Measurements from ENCODE around the gene DPEP2.

- TF ChIP-seq, protein P1, sequence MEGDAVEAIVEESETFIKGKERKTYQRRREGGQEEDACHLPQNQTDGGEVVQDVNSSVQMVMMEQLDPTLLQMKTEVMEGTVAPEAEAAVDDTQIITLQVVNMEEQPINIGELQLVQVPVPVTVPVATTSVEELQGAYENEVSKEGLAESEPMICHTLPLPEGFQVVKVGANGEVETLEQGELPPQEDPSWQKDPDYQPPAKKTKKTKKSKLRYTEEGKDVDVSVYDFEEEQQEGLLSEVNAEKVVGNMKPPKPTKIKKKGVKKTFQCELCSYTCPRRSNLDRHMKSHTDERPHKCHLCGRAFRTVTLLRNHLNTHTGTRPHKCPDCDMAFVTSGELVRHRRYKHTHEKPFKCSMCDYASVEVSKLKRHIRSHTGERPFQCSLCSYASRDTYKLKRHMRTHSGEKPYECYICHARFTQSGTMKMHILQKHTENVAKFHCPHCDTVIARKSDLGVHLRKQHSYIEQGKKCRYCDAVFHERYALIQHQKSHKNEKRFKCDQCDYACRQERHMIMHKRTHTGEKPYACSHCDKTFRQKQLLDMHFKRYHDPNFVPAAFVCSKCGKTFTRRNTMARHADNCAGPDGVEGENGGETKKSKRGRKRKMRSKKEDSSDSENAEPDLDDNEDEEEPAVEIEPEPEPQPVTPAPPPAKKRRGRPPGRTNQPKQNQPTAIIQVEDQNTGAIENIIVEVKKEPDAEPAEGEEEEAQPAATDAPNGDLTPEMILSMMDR (IDR thresholded peaks at IDR 0.05; ENCODE audit: low read depth, low read length, poor library complexity, severe bottlenecking) = no peak
- TF ChIP-seq EZH2phosphoT487 (IDR thresholded peaks at IDR 0.05; ENCODE audit: borderline replicate concordance, low read length) = no peak
Observed at GRCh38 chr16:67942510-67943255, 56.6 kb downstream of the DPEP2 start.

All from DOHH2 (cell line).